Hepatocyte (in vitro differentiated cells): Measurements from ENCODE around the gene RELT.

Experiments used
- CTCF ChIP-seq: fragments of 200-600 bp; sonication (generic); IDR thresholded peaks from 2 replicates; pipeline ENCODE4 v1.5.1; 2016; ENCODE audit warnings: antibody characterized with exemption, mild to moderate bottlenecking; ENCODE audit not compliant: poor library complexity
- EZH2 ChIP-seq: fragments of 200-600 bp; sonication (generic); IDR thresholded peaks from 2 replicates; pipeline ENCODE4 v1.6.1; 2016; ENCODE audit warnings: antibody characterized with exemption, mild to moderate bottlenecking, borderline replicate concordance
- EZH2phosphoT487 ChIP-seq: fragments of 200-600 bp; sonication (generic); IDR thresholded peaks from one replicate; pipeline ENCODE4 v1.6.1; 2018; ENCODE audit warnings: antibody characterized with exemption, mild to moderate bottlenecking, low read depth, moderate library complexity; ENCODE audit not compliant: unreplicated experiment, severe bottlenecking

GRCh38 chr11:73387594-73388264 is 11.5 kb downstream of the RELT start:
- TF ChIP-seq EZH2 (no peak), CTCF (no peak), EZH2phosphoT487 (no peak)
